Lower leg skin (tissue), 3 donors: ENCODE results near the gene ACSL6.

ENCODE experiments used
- CTCF ChIP-seq, 3 donors: fragments of 450-650 bp; IDR thresholded peaks; one replicate each; pipeline ENCODE4 v1.5.1; 2016; ENCODE audit warnings: antibody characterized with exemption in 3 of 3, mild to moderate bottlenecking in 3 of 3, moderate library complexity in 2 of 3
- POLR2A ChIP-seq, 2 donors: fragments of 450-650 bp; IDR thresholded peaks; one replicate each; pipeline ENCODE4 v1.6.1; 2016 to 2017; ENCODE audit warnings: antibody characterized with exemption in 2 of 2, mild to moderate bottlenecking in 1 of 2, moderate library complexity in 1 of 2

- TF ChIP-seq CTCF (IDR thresholded peaks at IDR 0.05) (no peak), POLR2A (IDR thresholded peaks at IDR 0.05) (no peak)
These were observed at the start of gene ACSL6 for GRCh38 chr5:132011622-132012343.
